ENCODE results near the gene EFNA5.

- TF ChIP-seq CTCF (IDR thresholded peaks at IDR 0.05; ENCODE audit: control extremely low read depth in 1 of 3, insufficient read depth in 1 of 3, low read depth in 1 of 3, low read length in 3 of 3) (no peak), HDAC6 (IDR thresholded peaks at IDR 0.05; ENCODE audit: low read depth, low read length) (no peak)
Observed at GRCh38 chr5:107580889-107581820, 89.6 kb downstream of the EFNA5 start.

Data from H1 (cell line).